Activated CD8-positive, alpha-beta memory T cell treated with anti-CD3 and anti-CD28 coated beads, Interleukin-2, amount 10 ng/mL, durations not matched to agents 7 days and 5 days (primary cell): ENCODE measurements around the gene C9orf50. TPM values are rescaled to one million over a fixed set of nuclear protein-coding genes. Genes with fewer than 3 reads are reported as not detected.
"Not testable (repeated sequence)": the region's sequence is repeated elsewhere in the genome, so short reads cannot be mapped to it uniquely, and the experiment has no call there.

ENCODE experiments used
- ATAC-seq: fragments of 150-1000 bp; cut with Tn5 transposase; one replicate; pipeline ENCODE4 v1.10.0; 2021; ENCODE audit warnings: moderate library complexity
- CTCF ChIA-PET: fragments of 350-600 bp; sonication (Branson Sonifier 250); formaldehyde crosslinking; loops from one replicate; lab custom pipeline; 2021; ENCODE audit warnings: antibody characterized with exemption; lab: Charles Lee
- DNase-seq: peaks from one replicate; pipeline ENCODE4 v3.0.0-alpha.2; 2020
- H3K27ac Mint-ChIP-seq: one replicate; pipeline ENCODE4 v1.8.0; 2021; ENCODE audit warnings: mild to moderate bottlenecking, mixed read lengths
- H3K27me3 Mint-ChIP-seq: one replicate; pipeline ENCODE4 v1.8.0; 2021; ENCODE audit warnings: mixed read lengths
- H3K36me3 Mint-ChIP-seq: one replicate; pipeline ENCODE4 v1.8.0; 2021; ENCODE audit warnings: mild to moderate bottlenecking, mixed read lengths
- H3K4me1 Mint-ChIP-seq: one replicate; pipeline ENCODE4 v1.8.0; 2021; ENCODE audit warnings: mixed read lengths
- H3K4me3 Mint-ChIP-seq: one replicate; pipeline ENCODE4 v1.8.0; 2021; ENCODE audit warnings: mild to moderate bottlenecking, moderate library complexity, mixed read lengths
- H3K9me3 Mint-ChIP-seq: one replicate; pipeline ENCODE4 v1.8.0; 2022; ENCODE audit warnings: low read depth, mixed read lengths
- total RNA-seq, 2 experiments: library from RNA; stranded (reverse); gene quantifications; one replicate each; pipeline ENCODE4 v1.2.3, GENCODE V29; 2021

Gene C9orf50
- total RNA-seq, 2 experiments from 2014 or later: not detected

DNA sequence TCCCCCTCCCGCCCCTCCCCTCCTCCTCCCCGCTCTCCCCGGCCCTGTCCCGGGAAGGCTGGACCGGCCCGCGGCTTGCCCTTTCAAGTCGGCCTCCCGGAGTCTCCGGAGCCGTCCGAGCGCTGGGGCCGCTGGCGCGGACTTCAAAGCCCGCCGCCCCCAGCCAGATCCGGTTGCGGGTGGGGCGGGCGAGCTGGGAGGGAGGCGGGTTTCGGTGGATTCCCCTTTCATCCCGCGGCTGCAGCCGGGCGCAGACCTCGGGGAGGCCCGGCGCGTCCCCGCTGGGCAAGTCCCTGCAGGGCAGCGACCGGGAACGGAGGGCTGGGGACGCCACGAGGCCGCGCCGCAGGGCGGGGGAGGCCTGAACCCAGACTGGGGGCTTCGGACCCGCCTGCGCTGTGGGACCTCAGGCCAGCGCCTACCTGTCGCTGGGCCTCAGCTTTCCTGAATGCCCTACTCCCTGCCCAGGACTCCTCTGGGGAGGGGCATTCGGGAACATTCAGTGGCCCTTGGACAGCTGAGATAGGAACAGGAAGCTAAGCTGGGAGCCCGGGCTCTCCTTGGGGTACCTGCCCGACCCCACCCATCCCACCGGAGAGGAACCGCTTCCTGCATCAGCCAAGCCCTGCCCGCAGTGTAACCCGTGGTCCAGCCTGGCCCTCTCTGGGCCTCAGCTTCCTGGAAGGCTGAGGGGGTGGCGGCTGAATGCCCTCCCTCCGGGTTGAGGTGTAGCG is 23.4 kb downstream of the C9orf50 start:
- no peaks in the 10 kb centered on the region for H3K36me3 Mint-ChIP-seq
- CTCF ChIA-PET: interaction anchor here (0.9 to 3.5 kb wide), 8 partner anchors 9 to 466 kb away, joined by 3 to 23 read pairs (median 4); partner anchors contain the start of gene NTMT1
- peaks cover 31% of the 10 kb centered on the region for H3K4me1 Mint-ChIP-seq
- H3K4me3 Mint-ChIP-seq: peak overlapping the region; percentile 47
- ATAC-seq (peak; percentile 77), DNase-seq (peak; percentile 76)
- H3K27me3 Mint-ChIP-seq: peaks cover 15% of the 10 kb centered on the region
- H3K9me3 Mint-ChIP-seq: no peaks in the 10 kb centered on the region
- H3K27ac Mint-ChIP-seq: peak overlapping the region; percentile 73

DNA sequence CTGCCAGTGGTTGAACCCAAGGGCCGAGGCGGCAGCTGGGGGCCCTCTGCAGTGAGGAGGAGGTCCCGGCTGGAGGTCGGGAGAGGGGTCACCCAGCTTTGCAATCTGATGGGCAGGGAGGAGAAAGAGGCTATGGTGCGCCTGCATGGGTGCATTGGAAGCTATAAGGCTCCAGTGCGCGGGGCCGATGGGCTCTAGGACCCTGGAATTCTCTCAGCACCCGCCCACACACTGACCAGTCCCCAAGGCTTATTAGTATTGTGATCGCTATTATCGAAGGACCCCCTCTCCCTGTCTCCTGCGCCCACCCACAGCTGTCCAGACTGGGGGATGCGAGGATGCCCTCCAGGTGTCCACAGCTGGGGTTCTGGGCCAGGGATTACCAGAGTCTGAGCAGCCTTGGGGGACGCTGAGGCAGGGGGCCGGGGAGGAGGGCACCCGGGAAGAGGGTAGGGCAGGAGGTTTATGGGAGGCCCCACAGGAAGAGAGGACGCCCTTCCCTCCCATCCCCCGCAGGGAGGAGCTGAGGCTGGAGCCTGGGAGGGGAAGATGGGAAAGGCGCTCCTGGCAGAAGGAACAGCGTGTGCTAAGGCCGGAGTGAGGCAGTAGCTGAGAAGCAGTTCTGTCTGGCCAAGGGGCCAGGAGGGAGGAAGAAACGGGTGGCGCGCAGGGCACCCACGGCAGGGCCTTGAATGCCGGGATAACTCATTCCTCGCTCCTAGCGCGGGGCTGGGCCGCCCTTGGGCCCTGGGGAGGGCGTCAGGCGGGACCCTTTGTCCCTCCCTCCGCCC is 24.2 kb downstream of the C9orf50 start:
- DNase-seq: no peak
- CTCF ChIA-PET: interaction anchor here (0.9 to 3.5 kb wide), 12 partner anchors 10 to 465 kb away, joined by 3 to 23 read pairs (median 4); partner anchors contain the start of gene NTMT1
- Mint-ChIP-seq H3K4me1 (peaks cover 28% of the 10 kb centered on the region), H3K4me3 (peak overlapping the region; percentile 59), H3K27ac (peak overlapping the region; percentile 68), H3K27me3 (peaks cover 15% of the 10 kb centered on the region), H3K9me3 (no peaks in the 10 kb centered on the region), H3K36me3 (no peaks in the 10 kb centered on the region)
- peak; percentile 14 for ATAC-seq

DNA sequence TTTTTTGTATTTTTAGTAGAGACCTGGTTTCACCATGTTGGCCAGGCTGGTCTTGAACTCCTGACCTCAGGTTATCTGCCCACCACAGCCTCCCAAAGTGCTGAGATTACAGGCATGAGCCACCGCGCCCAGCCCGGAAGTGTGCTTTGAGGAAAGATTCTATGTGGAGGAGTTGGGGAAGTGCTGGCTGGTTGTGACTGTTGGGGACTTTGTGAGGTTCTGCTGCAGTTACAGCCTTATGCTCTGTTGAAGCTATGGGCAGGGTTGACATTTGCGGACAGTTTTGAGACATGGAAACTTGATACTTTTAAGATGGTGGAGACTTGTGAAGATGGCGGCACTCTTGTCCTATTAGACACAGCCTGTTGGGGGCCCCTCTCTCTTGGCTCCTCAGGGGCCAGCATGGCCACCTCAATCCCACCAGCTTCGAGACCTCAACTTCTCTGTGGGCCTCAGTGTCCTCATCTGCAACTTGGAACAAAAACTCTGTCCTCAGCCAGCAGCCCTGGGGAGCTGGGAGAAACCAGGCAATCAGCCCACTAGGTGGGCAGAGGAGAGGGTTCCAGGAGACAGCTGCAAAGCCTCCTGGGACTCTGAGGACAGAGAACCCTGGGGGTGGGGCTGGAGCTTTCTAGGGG is 24.9 kb downstream of the C9orf50 start:
- ATAC-seq: no peak
- Mint-ChIP-seq H3K27me3 (peaks cover 15% of the 10 kb centered on the region), H3K36me3 (no peaks in the 10 kb centered on the region), H3K9me3 (no peaks in the 10 kb centered on the region), H3K4me1 (peaks cover 28% of the 10 kb centered on the region), H3K4me3 (no peak overlapping the region), H3K27ac (peak overlapping the region; percentile 49)
- DNase-seq: no peak
- CTCF ChIA-PET: interaction anchor here (0.6 to 3.5 kb wide), 8 partner anchors 10 to 457 kb away, joined by 3 to 23 read pairs (median 4); partner anchors contain the start of gene NTMT1

DNA sequence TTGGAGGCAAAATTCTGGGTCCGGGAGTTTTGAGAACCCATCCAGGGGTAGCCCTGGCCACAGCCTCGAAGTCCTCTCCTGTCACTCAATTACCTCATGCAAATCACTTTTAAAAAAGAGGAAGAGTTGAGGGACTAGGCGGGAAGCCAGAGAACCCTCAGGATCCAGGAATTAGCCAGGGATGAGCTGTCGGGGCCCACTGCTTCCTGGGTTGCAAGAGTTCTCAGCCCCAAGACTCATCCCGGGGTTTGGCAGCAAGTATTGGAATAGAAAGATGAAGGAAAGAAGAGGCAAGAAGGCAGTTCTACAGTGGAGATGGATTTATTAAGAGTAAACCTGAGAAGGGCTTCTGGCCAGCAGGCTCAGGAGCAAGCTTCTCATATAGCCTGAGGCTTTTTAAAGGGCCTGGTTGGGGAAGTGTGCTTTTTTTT is 25.6 kb downstream of the C9orf50 start:
- peaks cover 22% of the 10 kb centered on the region for H3K27me3 Mint-ChIP-seq
- ATAC-seq (no peak), DNase-seq (no peak)
- no peaks in the 10 kb centered on the region for H3K36me3 Mint-ChIP-seq
- H3K27ac Mint-ChIP-seq: no peak overlapping the region
- H3K4me3 Mint-ChIP-seq: no peak overlapping the region
- CTCF ChIA-PET: interaction anchor here (0.6 to 3.2 kb wide), 5 partner anchors 24 to 456 kb away, joined by 3 to 13 read pairs (median 4); partner anchors contain the start of gene NTMT1
- H3K4me1 Mint-ChIP-seq: peaks cover 28% of the 10 kb centered on the region
- no peaks in the 10 kb centered on the region for H3K9me3 Mint-ChIP-seq

DNA sequence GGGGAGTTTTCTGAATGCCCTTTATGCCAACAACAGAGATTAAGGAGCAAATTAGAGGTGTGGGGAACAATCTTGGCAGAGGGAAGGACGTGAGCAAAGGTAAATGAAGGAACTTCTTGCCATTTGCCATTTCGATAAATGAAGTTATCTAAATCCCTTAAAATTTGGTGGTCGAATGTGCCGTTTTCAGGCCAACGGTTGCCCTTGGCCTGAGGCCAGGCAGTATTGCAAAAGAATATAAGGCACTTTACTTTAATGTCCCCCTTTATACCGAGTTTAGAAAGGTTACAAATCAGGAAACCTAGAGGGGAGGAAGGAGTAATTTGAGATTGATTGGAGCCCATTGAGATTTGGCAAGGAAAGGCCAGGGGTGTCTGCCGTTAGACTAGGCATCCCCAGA is 26.3 kb downstream of the C9orf50 start:
- no peak for DNase-seq
- Mint-ChIP-seq H3K36me3 (no peaks in the 10 kb centered on the region), H3K27me3 (peaks cover 26% of the 10 kb centered on the region), H3K27ac (no peak overlapping the region), H3K9me3 (no peaks in the 10 kb centered on the region), H3K4me3 (no peak overlapping the region), H3K4me1 (peaks cover 28% of the 10 kb centered on the region)
- ATAC-seq: no peak
- CTCF ChIA-PET: no interaction called here

DNA sequence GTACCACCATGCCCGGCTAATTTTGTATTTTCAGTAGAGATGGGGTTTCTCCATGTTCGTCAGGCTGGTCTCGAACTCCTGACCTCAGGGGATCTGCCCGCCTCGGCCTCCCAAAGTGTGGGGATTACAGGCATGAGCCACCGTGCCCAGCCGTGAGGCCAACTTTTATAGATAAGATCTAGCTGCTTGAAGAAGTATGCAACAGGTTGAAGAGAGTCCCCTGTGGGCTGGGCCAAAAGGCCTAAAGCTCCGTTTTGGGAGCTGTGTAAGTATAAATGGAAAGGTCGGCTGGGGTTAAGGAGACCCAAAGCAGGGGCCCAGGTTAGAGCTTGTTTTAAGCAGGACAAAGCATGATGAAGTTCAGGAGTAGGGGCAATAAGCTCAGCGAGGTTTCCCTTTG is 28.1 kb downstream of the C9orf50 start:
- H3K27me3 Mint-ChIP-seq: peaks cover 33% of the 10 kb centered on the region
- peaks cover 20% of the 10 kb centered on the region for H3K4me1 Mint-ChIP-seq
- not testable (repeated sequence) for H3K9me3 Mint-ChIP-seq, H3K27ac Mint-ChIP-seq, DNase-seq, H3K36me3 Mint-ChIP-seq, ATAC-seq, H3K4me3 Mint-ChIP-seq
- CTCF ChIA-PET: interaction anchor here (1.2 kb wide), 1 partner anchor 419 kb away, joined by 3 read pairs; no protein-coding TSS in a partner anchor

DNA sequence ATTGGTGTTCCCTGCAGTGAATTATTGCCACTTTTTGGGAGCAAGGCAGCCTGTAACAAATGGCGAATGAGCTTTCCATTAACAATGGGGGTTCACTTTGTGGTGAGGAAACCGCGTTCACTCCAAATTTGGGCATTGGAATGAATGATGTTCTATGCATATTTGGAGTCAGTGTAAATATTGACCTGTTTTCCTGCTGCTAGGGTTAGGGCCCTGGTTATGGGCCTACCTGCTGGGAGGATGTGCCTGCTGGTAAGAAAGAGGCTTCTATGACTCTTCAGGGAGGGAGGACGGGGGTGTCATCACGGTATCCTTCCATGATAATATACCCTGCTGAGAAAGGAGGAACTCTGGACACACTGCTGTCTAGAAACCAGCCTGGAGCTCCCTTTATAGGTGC is 29.0 kb downstream of the C9orf50 start:
- H3K27ac Mint-ChIP-seq: no peak overlapping the region
- H3K4me1 Mint-ChIP-seq: peaks cover 20% of the 10 kb centered on the region
- ATAC-seq (no peak), DNase-seq (no peak)
- no peak overlapping the region for H3K4me3 Mint-ChIP-seq
- peaks cover 33% of the 10 kb centered on the region for H3K27me3 Mint-ChIP-seq
- CTCF ChIA-PET: interaction anchor here (0.9 kb wide), 1 partner anchor 11 kb away, joined by 4 read pairs; no protein-coding TSS in a partner anchor
- H3K9me3 Mint-ChIP-seq: no peaks in the 10 kb centered on the region
- H3K36me3 Mint-ChIP-seq: no peaks in the 10 kb centered on the region

DNA sequence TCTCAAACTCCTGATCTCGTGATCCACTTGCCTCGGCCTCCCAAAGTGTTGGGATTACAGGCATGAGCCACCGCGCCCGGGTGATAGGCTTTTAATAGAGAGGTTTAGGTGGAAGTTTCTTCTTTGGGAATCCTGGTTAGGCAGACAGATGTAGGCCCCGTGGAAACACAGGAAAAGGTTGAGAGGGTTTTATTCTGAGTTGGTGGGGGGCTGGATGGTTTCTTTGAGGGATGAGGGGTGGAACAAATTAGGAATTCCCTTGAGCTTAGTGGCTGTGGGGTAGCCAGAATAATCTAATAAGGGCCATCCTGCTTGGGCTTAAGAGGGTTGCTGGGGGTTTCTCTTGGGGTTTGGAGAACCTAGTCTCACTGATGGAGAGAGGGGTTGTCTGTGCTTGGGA is 30.4 kb downstream of the C9orf50 start:
- Mint-ChIP-seq H3K4me1 (peaks cover 17% of the 10 kb centered on the region), H3K36me3 (no peaks in the 10 kb centered on the region), H3K4me3 (no peak overlapping the region), H3K9me3 (no peaks in the 10 kb centered on the region), H3K27ac (no peak overlapping the region), H3K27me3 (peaks cover 33% of the 10 kb centered on the region)
- no peak for ATAC-seq
- no peak for DNase-seq
- CTCF ChIA-PET: interaction anchor here (0.8 kb wide), 1 partner anchor 10 kb away, joined by 3 read pairs; no protein-coding TSS in a partner anchor

DNA sequence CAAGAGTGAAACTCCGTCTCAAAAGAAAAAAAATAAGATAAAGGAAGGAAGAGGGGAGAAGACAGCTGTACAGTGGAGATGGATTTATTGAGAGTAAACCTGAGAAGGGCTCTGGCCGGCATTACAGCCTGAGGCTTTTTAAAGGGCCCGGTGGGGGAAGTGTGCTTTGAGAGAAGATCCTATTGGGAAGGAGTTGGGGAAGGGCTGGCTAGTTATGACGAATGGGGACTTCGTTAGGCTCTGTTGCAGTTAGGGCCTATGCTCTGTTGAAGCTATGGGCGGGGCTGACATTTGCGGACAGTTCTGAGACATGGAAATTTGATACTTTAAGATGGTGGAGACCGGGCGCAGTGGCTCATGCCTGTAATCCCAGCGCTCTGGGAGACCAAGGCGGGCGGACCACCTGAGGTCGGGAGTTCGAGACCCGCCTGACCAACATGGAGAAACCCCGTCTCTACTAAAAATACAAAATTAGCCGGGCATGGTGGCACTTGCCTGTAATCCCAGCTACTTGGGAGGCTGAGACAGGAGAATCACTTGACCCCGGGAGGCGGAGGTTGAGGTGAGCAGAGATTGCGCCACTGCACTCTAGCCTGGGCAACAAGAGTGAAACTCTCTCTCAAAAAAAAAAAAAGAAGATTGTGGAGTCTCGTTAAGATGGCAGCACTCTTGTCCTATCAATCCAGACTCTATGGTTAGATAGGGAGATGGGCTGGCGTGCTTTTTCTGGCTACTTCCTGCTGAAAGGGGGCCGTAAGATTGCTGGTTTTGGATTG is 33.2 kb downstream of the C9orf50 start:
- Mint-ChIP-seq H3K9me3 (no peaks in the 10 kb centered on the region), H3K27me3 (peaks cover 18% of the 10 kb centered on the region), H3K27ac (no peak overlapping the region), H3K4me1 (peaks cover 34% of the 10 kb centered on the region), H3K36me3 (no peaks in the 10 kb centered on the region), H3K4me3 (no peak overlapping the region)
- DNase-seq: no peak
- ATAC-seq: no peak
- CTCF ChIA-PET: interaction anchor here (1.5 to 5.3 kb wide), 4 partner anchors 10 to 449 kb away, joined by 3 to 23 read pairs (median 8); no protein-coding TSS in a partner anchor

DNA sequence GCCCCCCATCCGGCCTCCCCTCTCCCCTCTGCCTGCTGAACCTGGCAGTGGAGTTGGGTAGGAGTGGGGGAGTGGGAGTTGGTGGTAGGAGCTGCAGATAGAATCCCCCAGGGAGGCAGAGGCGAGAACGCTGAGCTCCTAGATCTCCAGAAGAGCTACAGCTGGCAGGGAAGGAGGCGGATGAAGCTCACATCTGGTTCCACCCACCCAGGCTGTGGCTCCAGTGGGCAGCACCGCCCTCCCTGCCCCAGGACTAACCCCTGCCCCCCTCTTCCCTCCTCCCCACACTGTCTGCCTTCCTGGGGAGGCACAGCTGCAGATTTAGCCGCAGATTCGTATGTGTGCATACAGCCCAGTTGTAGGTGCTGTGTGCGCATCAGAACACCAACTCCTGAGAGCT is 34.2 kb downstream of the C9orf50 start:
- H3K4me3 Mint-ChIP-seq: no peak overlapping the region
- H3K4me1 Mint-ChIP-seq: peaks cover 44% of the 10 kb centered on the region
- no peaks in the 10 kb centered on the region for H3K9me3 Mint-ChIP-seq
- DNase-seq: no peak
- peaks cover 18% of the 10 kb centered on the region for H3K27me3 Mint-ChIP-seq
- ATAC-seq: no peak
- CTCF ChIA-PET: interaction anchor here (0.6 to 5.3 kb wide), 4 partner anchors 11 to 444 kb away, joined by 3 to 23 read pairs (median 8); no protein-coding TSS in a partner anchor
- peak overlapping the region; percentile 66 for H3K27ac Mint-ChIP-seq
- no peaks in the 10 kb centered on the region for H3K36me3 Mint-ChIP-seq

DNA sequence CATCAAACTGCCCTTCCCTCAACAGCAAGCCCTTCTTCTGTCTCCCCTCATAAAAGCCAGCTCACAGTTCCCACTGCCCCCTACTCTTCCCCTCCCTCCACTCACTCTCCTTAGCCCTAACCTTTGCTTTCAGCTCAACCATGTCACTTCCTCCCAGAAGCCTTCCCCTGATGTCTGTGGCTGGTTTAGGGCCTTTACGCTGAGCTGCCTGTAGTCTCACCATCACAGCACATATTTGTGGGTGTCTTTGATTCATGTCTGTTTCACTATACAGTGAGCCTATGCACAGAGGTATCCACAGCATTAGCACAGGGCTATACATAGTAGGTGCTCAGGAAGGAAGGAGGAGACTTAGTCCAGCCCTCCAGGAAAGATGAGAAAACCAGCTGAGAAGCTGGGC is 34.7 kb downstream of the C9orf50 start:
- CTCF ChIA-PET: interaction anchor here (0.9 to 5.3 kb wide), 3 partner anchors 11 to 412 kb away, joined by 3 to 23 read pairs (median 12); no protein-coding TSS in a partner anchor
- no peak overlapping the region for H3K4me3 Mint-ChIP-seq

DNA sequence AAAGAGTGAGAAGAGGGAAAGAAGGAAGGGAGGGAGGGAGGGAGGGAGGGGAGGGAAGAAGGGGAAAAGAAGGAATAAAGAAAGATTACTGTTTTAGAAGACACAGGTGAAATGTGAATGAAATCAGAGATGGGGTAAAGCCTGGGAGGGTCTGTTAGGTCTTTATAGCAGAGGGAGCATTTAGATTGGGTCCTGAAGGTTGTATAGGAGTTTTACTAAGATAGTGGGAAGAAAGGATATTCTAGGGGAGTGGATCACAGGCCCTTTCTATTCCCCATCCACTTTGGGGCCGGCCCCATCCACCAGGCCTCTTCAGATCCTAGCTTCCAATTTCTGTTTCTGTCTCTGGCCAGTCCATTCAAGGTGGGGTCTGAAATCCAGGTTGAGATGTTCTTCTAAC is 35.5 kb downstream of the C9orf50 start:
- ATAC-seq: no peak
- no peak for DNase-seq
- H3K4me3 Mint-ChIP-seq: no peak overlapping the region
- no peaks in the 10 kb centered on the region for H3K9me3 Mint-ChIP-seq
- peak overlapping the region; percentile 85 for H3K27ac Mint-ChIP-seq
- H3K4me1 Mint-ChIP-seq: peaks cover 54% of the 10 kb centered on the region
- H3K27me3 Mint-ChIP-seq: peaks cover 11% of the 10 kb centered on the region
- CTCF ChIA-PET: interaction anchor here (1.3 to 5.3 kb wide), 5 partner anchors 12 to 452 kb away, joined by 3 to 23 read pairs (median 11); no protein-coding TSS in a partner anchor
- no peaks in the 10 kb centered on the region for H3K36me3 Mint-ChIP-seq

More for the DNA sequence above, 34.7 kb downstream of the C9orf50 start:
- Mint-ChIP-seq H3K9me3 (no peaks in the 10 kb centered on the region), H3K27ac (peak overlapping the region; percentile 66), H3K27me3 (peaks cover 18% of the 10 kb centered on the region), H3K36me3 (no peaks in the 10 kb centered on the region), H3K4me1 (peaks cover 47% of the 10 kb centered on the region)
- ATAC-seq: peak; percentile 34
- DNase-seq: no peak
